CD4-positive, CD25-positive, alpha-beta regulatory T cell (primary cell): ENCODE data around the gene PANK2. TPM values are rescaled to one million over a fixed set of nuclear protein-coding genes. Genes with fewer than 3 reads are reported as not detected.
"Not testable (repeated sequence)": the region's sequence is repeated elsewhere in the genome, so short reads cannot be mapped to it uniquely, and the experiment has no call there.

Source experiments
- ATAC-seq, 2 donors: fragments of 150-1000 bp; cut with Tn5 transposase; one replicate each; pipeline ENCODE4 v1.10.0; 2021; ENCODE audit warnings: low read depth in 2 of 2, moderate number of reproducible peaks in 2 of 2, moderate library complexity in 1 of 2
- DNase-seq, 3 donors: peaks; one replicate each; pipeline versions ENCODE4 v3.0.0 to v3.0.0-alpha.2; 2012 to 2022; ENCODE audit warnings: mixed read lengths in 1 of 3
- H3K27ac ChIP-seq: one replicate; pipeline ENCODE4 v1.7.0; 2013; ENCODE audit warnings: mild to moderate bottlenecking, low read length; ENCODE audit not compliant: insufficient read depth, poor library complexity, severe bottlenecking
- H3K27me3 ChIP-seq: one replicate; pipeline ENCODE4 v1.7.0; 2013; ENCODE audit warnings: low read length; ENCODE audit not compliant: control insufficient read depth, insufficient read depth
- H3K36me3 ChIP-seq: one replicate; pipeline ENCODE4 v1.7.0; 2013; ENCODE audit warnings: mild to moderate bottlenecking, low read length, moderate library complexity; ENCODE audit not compliant: control insufficient read depth, insufficient read depth
- H3K4me1 ChIP-seq: 2 replicates; pipeline ENCODE4 v1.7.0; 2013; ENCODE audit warnings: mild to moderate bottlenecking, low read length; ENCODE audit not compliant: insufficient read depth, control insufficient read depth, poor library complexity, severe bottlenecking
- H3K4me3 ChIP-seq: one replicate; pipeline ENCODE4 v1.7.0; 2013; ENCODE audit warnings: low read depth, mild to moderate bottlenecking, low read length, moderate library complexity
- H3K9me3 ChIP-seq, 2 experiments: 1 replicate in 1 of 2; 2 replicates in 1 of 2; pipeline ENCODE4 v1.7.0; 2013; ENCODE audit warnings: low read length in 2 of 2, mild to moderate bottlenecking in 1 of 2, moderate library complexity in 1 of 2; ENCODE audit not compliant: control insufficient read depth in 2 of 2
- H3K27ac Mint-ChIP-seq, 3 donors: one replicate each; pipeline ENCODE4 v1.8.0; 2020 to 2022; ENCODE audit warnings: mild to moderate bottlenecking in 3 of 3, mixed read lengths in 3 of 3, moderate library complexity in 2 of 3
- H3K27me3 Mint-ChIP-seq: one replicate; pipeline ENCODE4 v1.8.0; 2022; ENCODE audit warnings: mild to moderate bottlenecking, mixed read lengths
- H3K36me3 Mint-ChIP-seq: one replicate; pipeline ENCODE4 v1.8.0; 2020; ENCODE audit warnings: mixed read lengths
- H3K4me1 Mint-ChIP-seq, 4 donors: one replicate each; pipeline ENCODE4 v1.8.0; 2020 to 2022; ENCODE audit warnings: mixed read lengths in 4 of 4, mild to moderate bottlenecking in 1 of 4
- H3K4me3 Mint-ChIP-seq, 4 donors: one replicate each; pipeline ENCODE4 v1.8.0; 2020 to 2022; ENCODE audit warnings: mild to moderate bottlenecking in 4 of 4, mixed read lengths in 4 of 4, moderate library complexity in 3 of 4
- H3K9me3 Mint-ChIP-seq, 7 donors: one replicate each; pipeline ENCODE4 v1.8.0; 2020 to 2022; ENCODE audit warnings: mixed read lengths in 7 of 7, mild to moderate bottlenecking in 3 of 7, moderate library complexity in 2 of 7
- polyA plus RNA-seq, 4 donors: library from polyadenylated mRNA; unstranded; fragments of 300-500 nt; fragmentation: Illumina TruSeq; gene quantifications; one replicate each; pipeline ENCODE4 v1.2.3, GENCODE V29; 2021
- total RNA-seq: library from RNA; stranded (reverse); gene quantifications from one replicate; pipeline ENCODE4 v1.2.3, GENCODE V29; 2022

Gene PANK2
- total and polyA plus RNA-seq, 5 donors from 2014 or later, result 44.4 to 63.2 (median 52.0) TPM

DNA sequence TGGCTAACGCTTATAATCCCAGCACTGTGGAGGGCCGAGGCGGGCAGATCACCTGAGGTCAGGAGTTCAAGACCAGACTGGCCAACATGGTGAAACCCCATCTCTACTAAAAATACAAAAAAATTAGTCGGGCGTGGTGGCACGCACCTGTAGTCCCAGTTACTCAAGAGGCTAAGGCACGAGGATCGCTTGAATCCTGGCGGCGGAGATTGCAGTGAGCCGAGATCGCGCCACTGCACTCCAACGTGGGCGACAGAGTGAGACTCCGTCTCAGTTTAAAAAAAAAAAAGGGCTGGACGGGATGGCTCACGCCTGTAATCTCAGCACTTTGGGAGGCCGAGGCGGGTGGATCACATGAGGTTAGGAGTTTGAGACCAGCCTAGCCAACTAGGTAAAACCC lies 83.4 kb downstream of the PANK2 start:
- not testable (repeated sequence) for H3K27me3 ChIP-seq, H3K27me3 Mint-ChIP-seq, H3K36me3 ChIP-seq, H3K9me3 ChIP-seq, H3K9me3 Mint-ChIP-seq, ATAC-seq, H3K27ac Mint-ChIP-seq, H3K4me3 Mint-ChIP-seq, H3K27ac ChIP-seq, DNase-seq, H3K4me3 ChIP-seq, H3K4me1 ChIP-seq
- Mint-ChIP-seq H3K36me3 (peaks cover 10% of the 10 kb centered on the region), H3K4me1 (peaks cover 4 to 25% (median 20%) of the 10 kb centered on the region in 4 donors)

DNA sequence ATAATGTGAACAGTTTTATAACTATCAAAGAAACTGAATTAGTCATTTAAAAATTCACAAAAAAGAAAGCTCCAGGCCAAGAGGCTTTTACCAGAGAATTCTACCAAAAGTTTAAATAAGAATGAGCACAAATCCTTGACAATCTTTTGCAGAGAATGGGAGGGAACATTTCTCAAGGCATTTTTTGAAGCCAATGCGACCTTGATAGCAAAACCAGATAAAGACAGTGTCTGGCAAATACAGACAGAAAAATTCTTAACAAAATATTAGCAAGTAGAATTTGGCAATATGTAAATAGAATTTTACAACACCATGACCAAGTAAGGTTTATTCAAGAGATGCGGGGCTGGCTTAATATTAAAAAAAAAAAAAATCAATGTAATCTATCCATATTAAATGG lies 84.5 kb downstream of the PANK2 start:
- no peak overlapping the region for H3K4me3 ChIP-seq
- peaks cover 0 to 22% (median 16%) of the 10 kb centered on the region in 4 donors for H3K4me1 Mint-ChIP-seq
- no peaks in the 10 kb centered on the region for H3K27me3 ChIP-seq
- no peak overlapping the region for H3K4me3 Mint-ChIP-seq
- DNase-seq (no peak), ATAC-seq (no peak)
- peaks cover 0 to 5% (median 0%) of the 10 kb centered on the region in 7 donors for H3K9me3 Mint-ChIP-seq
- H3K36me3 ChIP-seq, result no peaks in the 10 kb centered on the region
- no peaks in the 10 kb centered on the region for H3K27me3 Mint-ChIP-seq
- no peak overlapping the region for H3K27ac Mint-ChIP-seq
- H3K9me3 ChIP-seq, result no peaks in the 10 kb centered on the region
- peaks cover 10% of the 10 kb centered on the region for H3K36me3 Mint-ChIP-seq
- H3K4me1 ChIP-seq, result no peaks in the 10 kb centered on the region
- H3K27ac ChIP-seq, result no peak overlapping the region

DNA sequence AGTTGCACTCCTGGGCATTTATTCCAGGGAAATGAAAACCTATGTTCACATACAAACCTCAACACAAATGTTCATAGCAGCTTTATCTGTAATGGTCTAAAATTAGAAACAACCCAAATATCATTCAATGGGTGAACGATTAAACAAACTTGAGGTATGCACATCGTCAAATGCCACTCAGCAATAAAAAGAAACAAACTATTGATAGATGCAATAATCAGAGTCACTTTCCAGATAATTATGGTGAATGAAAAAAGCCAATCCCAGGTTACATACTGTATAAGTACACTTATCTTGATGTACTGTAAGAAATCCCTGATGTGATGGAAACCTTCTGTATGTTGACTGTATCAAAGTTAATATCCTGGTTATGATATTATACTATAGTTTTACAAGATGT lies 87.3 kb downstream of the PANK2 start:
- ATAC-seq (no peak), DNase-seq (no peak)
- Histone ChIP-seq H3K36me3 (no peaks in the 10 kb centered on the region), H3K4me1 (peaks cover 13% of the 10 kb centered on the region), H3K9me3 (no peaks in the 10 kb centered on the region), H3K4me3 (no peak overlapping the region), H3K27me3 (no peaks in the 10 kb centered on the region), H3K27ac (no peak overlapping the region)
- peaks cover 0 to 5% (median 0%) of the 10 kb centered on the region in 7 donors for H3K9me3 Mint-ChIP-seq
- H3K27ac Mint-ChIP-seq, result no peak overlapping the region
- H3K4me1 Mint-ChIP-seq, result peaks cover 17 to 30% (median 25%) of the 10 kb centered on the region in 4 donors
- H3K27me3 Mint-ChIP-seq, result no peaks in the 10 kb centered on the region
- H3K36me3 Mint-ChIP-seq, result peaks cover 4% of the 10 kb centered on the region
- no peak overlapping the region for H3K4me3 Mint-ChIP-seq

Other genes starting within 250 kb of the PANK2 start
- gene GFRA4, start 226.0 kb upstream of the PANK2 start, total RNA-seq, result not detected
- not detected for gene GFRA4, start 226.0 kb upstream of the PANK2 start, polyA plus RNA-seq
- not detected for gene ADAM33, start 207.4 kb upstream of the PANK2 start, total RNA-seq
- not detected for gene ADAM33, start 207.4 kb upstream of the PANK2 start, polyA plus RNA-seq
- gene SIGLEC1, start 176.8 kb upstream of the PANK2 start, total RNA-seq, result not detected
- not detected for gene SIGLEC1, start 176.8 kb upstream of the PANK2 start, polyA plus RNA-seq
- gene HSPA12B, start 156.7 kb upstream of the PANK2 start, total RNA-seq, result not detected
- under 1 TPM in 1 of 4 donors, not detected in 3; 0.09 TPM for gene HSPA12B, start 156.7 kb upstream of the PANK2 start, polyA plus RNA-seq
- gene ADISSP, start 121.6 kb upstream of the PANK2 start, total RNA-seq, result 14.8 TPM
- gene ADISSP, start 121.6 kb upstream of the PANK2 start, polyA plus RNA-seq, result 10 to 100 TPM; 19.3 to 25.5 (median 22.1) TPM
- gene SPEF1, start 107.9 kb upstream of the PANK2 start, total RNA-seq, result not detected
- not detected for gene SPEF1, start 107.9 kb upstream of the PANK2 start, polyA plus RNA-seq
- gene CENPB, start 102.6 kb upstream of the PANK2 start, total RNA-seq, result 38.5 TPM
- gene CENPB, start 102.6 kb upstream of the PANK2 start, polyA plus RNA-seq, result 1 to 10 TPM; 1.2 to 1.9 (median 1.5) TPM
- gene CDC25B, start 93.1 kb upstream of the PANK2 start, total RNA-seq, result 310 TPM
- 10 to 100 TPM; 39.7 to 48.4 (median 47.0) TPM for gene CDC25B, start 93.1 kb upstream of the PANK2 start, polyA plus RNA-seq
- 10.5 TPM for gene AP5S1, start 68.8 kb upstream of the PANK2 start, total RNA-seq
- gene AP5S1, start 68.8 kb upstream of the PANK2 start, polyA plus RNA-seq, result 10 to 100 TPM; 18.7 to 22.2 (median 20.4) TPM
- 26.1 TPM for gene MAVS, start 42.6 kb upstream of the PANK2 start, total RNA-seq
- gene MAVS, start 42.6 kb upstream of the PANK2 start, polyA plus RNA-seq, result 1 to 10 TPM; 3.5 to 4.7 (median 3.8) TPM
- gene RNF24, start 126.2 kb downstream of the PANK2 start, total RNA-seq, result 6.9 TPM
- gene RNF24, start 126.2 kb downstream of the PANK2 start, polyA plus RNA-seq, result 1 to 10 TPM; 4.6 to 8.9 (median 7.6) TPM